ENCODE results near the gene MYO19.
A peak's percentile ranks its signal among the peaks of the same experiment; 100 is the strongest.
"Not testable (repeated sequence)": the region's sequence is repeated elsewhere in the genome, so short reads cannot be mapped to it uniquely, and the experiment has no call there.

Gene MYO19

DNA sequence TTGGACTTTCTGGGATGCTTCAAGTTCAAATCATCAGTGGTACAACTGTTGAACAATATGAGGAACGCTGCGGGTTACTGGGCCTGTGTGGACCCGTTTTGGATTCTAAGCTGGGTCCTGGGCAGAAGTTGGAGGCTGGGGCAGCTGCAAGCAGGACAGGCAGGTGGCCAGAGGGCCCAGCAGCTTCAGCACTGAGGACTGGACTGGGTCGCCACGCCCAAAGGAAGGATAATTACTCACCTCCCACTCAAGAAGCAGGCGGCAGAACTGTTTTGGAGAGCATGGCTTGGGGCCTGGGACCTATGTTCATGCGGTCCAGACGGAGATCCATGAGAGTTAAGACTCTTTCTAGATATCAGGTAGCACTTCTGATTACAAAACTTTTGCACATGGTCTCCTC lies 49.6 kb downstream of the MYO19 start (continued):
- TF ChIP-seq, protein P1, sequence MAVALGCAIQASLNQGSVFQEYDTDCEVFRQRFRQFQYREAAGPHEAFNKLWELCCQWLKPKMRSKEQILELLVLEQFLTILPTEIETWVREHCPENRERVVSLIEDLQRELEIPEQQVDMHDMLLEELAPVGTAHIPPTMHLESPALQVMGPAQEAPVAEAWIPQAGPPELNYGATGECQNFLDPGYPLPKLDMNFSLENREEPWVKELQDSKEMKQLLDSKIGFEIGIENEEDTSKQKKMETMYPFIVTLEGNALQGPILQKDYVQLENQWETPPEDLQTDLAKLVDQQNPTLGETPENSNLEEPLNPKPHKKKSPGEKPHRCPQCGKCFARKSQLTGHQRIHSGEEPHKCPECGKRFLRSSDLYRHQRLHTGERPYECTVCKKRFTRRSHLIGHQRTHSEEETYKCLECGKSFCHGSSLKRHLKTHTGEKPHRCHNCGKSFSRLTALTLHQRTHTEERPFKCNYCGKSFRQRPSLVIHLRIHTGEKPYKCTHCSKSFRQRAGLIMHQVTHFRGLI (tag by site-specific recombination; IDR thresholded peaks at IDR 0.05): no peak
- TF ChIP-seq, protein P2, sequence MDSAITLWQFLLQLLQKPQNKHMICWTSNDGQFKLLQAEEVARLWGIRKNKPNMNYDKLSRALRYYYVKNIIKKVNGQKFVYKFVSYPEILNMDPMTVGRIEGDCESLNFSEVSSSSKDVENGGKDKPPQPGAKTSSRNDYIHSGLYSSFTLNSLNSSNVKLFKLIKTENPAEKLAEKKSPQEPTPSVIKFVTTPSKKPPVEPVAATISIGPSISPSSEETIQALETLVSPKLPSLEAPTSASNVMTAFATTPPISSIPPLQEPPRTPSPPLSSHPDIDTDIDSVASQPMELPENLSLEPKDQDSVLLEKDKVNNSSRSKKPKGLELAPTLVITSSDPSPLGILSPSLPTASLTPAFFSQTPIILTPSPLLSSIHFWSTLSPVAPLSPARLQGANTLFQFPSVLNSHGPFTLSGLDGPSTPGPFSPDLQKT (IDR thresholded peaks at IDR 0.05; ENCODE audit: borderline replicate concordance, low read depth, low read length): no peak
- TF ChIP-seq ZNF707 (tag by site-specific recombination; IDR thresholded peaks at IDR 0.05): no peak

DNA sequence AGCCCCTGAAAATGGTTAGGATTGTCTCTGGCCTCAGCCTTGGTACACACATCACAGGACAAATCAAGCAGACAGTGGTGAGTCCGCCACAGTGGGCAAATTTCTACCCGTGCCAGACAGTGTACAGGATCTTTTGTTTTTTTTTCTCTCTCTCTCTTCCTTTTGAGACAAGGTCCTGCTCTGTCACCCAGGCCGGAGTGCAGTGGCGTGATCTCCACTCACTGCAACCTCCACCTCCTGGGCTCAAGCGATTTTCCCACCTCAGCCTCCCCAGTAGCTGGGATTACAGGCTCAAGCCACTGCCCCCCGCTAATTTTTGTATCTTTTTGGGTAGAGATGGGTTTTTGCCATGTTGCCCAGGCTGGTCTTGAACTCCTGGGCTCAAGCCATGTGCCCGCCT lies 50.6 kb downstream of the MYO19 start:
- H3K4me3 ChIP-seq (ENCODE audit: low read depth, low read length); H3K27ac ChIP-seq (ENCODE audit: extremely low read depth, low read depth, low read length); H3K9me3 ChIP-seq (ENCODE audit: control insufficient read depth, insufficient read depth, low read depth, low read length); POLR2A ChIA-PET; H3K4me1 ChIP-seq (ENCODE audit: control insufficient read depth, insufficient read depth, low read length): not testable (repeated sequence)
- CTCF ChIA-PET: interaction anchor here (0.6 to 3.9 kb wide), 16 partner anchors 14 to 607 kb away, joined by 3 to 29 read pairs (median 7); partner anchors contain the start of gene CCL16
- H3K36me3 ChIP-seq (ENCODE audit: control insufficient read depth in 2 of 2, insufficient read depth in 1 of 2, low read length in 2 of 2): peaks cover 5 to 10% of the 10 kb centered on the region in 2 experiments; a peak in 2 of 3 replicates

DNA sequence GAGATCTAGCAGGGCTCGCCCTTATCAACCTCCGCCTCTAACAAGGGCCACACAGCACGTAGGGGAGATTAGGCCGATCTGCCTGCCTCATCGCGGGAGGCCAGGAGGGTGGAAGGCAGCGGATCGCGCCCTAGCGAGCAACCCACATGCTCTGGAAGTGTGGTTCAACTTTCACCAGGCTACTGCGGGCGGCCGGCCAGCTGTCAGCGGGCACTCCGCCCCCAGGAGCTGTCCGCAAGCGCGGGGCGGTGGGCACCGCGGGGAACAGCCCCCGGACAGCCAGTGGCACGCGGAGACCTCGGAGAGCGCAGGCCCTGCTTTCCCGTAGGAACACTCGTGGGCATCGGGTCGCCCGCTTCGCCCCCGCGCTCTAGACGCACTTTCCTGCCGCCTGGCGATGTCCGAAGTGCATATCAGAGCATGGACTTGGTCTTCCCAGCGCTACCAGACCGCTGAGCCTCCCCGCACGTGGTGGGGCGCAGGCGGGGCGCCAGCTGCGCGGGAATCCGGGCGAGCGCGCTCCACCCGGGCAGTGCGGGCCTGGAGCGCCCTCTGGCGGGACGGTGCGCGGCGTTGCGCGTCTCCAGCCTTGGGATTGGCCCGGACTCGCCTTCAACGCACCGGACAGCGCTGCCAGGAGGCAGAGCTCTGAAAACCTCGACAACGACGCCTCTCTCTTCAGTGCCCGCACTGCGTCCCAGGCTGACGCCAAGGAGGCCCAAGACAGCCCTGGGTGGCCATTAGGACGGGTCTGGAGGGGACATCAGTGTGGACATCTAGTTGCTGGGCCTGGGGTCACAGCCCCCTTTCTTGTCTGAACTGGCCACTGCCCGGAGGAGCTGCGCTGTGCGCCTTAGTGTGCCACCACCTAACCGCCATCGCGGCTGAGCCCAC lies 51.8 kb downstream of the MYO19 start:
- ChIA-PET CTCF (interaction anchor here (0.5 to 3.9 kb wide), 51 partner anchors 8 to 835 kb away, joined by 3 to 29 read pairs (median 4); partner anchors contain the start of gene CCL16), POLR2A (interaction anchor here (0.5 kb wide), 1 partner anchor 504 kb away, joined by 3 read pairs; no protein-coding TSS in a partner anchor)
- no peak overlapping the region for H3K27ac ChIP-seq (ENCODE audit: extremely low read depth, low read depth, low read length)
- no peaks in the 10 kb centered on the region for H3K4me1 ChIP-seq (ENCODE audit: control insufficient read depth, insufficient read depth, low read length)
- peaks cover 0 to 1% of the 10 kb centered on the region in 2 experiments; a peak in 1 of 3 replicates for H3K36me3 ChIP-seq (ENCODE audit: control insufficient read depth in 2 of 2, insufficient read depth in 1 of 2, low read length in 2 of 2)
- no peaks in the 10 kb centered on the region for H3K9me3 ChIP-seq (ENCODE audit: control insufficient read depth, insufficient read depth, low read depth, low read length)
- no peak overlapping the region; the same call in 1 of the 2 replicates for H3K4me3 ChIP-seq (ENCODE audit: low read depth, low read length)
- no peak for TF ChIP-seq ZNF302 (tag by site-specific recombination; IDR thresholded peaks at IDR 0.05; ENCODE audit: low read depth)
- TF ChIP-seq, protein P3, sequence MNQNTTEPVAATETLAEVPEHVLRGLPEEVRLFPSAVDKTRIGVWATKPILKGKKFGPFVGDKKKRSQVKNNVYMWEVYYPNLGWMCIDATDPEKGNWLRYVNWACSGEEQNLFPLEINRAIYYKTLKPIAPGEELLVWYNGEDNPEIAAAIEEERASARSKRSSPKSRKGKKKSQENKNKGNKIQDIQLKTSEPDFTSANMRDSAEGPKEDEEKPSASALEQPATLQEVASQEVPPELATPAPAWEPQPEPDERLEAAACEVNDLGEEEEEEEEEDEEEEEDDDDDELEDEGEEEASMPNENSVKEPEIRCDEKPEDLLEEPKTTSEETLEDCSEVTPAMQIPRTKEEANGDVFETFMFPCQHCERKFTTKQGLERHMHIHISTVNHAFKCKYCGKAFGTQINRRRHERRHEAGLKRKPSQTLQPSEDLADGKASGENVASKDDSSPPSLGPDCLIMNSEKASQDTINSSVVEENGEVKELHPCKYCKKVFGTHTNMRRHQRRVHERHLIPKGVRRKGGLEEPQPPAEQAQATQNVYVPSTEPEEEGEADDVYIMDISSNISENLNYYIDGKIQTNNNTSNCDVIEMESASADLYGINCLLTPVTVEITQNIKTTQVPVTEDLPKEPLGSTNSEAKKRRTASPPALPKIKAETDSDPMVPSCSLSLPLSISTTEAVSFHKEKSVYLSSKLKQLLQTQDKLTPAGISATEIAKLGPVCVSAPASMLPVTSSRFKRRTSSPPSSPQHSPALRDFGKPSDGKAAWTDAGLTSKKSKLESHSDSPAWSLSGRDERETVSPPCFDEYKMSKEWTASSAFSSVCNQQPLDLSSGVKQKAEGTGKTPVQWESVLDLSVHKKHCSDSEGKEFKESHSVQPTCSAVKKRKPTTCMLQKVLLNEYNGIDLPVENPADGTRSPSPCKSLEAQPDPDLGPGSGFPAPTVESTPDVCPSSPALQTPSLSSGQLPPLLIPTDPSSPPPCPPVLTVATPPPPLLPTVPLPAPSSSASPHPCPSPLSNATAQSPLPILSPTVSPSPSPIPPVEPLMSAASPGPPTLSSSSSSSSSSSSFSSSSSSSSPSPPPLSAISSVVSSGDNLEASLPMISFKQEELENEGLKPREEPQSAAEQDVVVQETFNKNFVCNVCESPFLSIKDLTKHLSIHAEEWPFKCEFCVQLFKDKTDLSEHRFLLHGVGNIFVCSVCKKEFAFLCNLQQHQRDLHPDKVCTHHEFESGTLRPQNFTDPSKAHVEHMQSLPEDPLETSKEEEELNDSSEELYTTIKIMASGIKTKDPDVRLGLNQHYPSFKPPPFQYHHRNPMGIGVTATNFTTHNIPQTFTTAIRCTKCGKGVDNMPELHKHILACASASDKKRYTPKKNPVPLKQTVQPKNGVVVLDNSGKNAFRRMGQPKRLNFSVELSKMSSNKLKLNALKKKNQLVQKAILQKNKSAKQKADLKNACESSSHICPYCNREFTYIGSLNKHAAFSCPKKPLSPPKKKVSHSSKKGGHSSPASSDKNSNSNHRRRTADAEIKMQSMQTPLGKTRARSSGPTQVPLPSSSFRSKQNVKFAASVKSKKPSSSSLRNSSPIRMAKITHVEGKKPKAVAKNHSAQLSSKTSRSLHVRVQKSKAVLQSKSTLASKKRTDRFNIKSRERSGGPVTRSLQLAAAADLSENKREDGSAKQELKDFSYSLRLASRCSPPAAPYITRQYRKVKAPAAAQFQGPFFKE (tag by site-specific recombination; IDR thresholded peaks at IDR 0.05; ENCODE audit: borderline replicate concordance): no peak
- no peak for TF ChIP-seq ZNF571 (tag by site-specific recombination; IDR thresholded peaks at IDR 0.05)
- TF ChIP-seq ZNF830 (tag by site-specific recombination; IDR thresholded peaks at IDR 0.05; ENCODE audit: low read depth): no peak
- TF ChIP-seq, protein P4, sequence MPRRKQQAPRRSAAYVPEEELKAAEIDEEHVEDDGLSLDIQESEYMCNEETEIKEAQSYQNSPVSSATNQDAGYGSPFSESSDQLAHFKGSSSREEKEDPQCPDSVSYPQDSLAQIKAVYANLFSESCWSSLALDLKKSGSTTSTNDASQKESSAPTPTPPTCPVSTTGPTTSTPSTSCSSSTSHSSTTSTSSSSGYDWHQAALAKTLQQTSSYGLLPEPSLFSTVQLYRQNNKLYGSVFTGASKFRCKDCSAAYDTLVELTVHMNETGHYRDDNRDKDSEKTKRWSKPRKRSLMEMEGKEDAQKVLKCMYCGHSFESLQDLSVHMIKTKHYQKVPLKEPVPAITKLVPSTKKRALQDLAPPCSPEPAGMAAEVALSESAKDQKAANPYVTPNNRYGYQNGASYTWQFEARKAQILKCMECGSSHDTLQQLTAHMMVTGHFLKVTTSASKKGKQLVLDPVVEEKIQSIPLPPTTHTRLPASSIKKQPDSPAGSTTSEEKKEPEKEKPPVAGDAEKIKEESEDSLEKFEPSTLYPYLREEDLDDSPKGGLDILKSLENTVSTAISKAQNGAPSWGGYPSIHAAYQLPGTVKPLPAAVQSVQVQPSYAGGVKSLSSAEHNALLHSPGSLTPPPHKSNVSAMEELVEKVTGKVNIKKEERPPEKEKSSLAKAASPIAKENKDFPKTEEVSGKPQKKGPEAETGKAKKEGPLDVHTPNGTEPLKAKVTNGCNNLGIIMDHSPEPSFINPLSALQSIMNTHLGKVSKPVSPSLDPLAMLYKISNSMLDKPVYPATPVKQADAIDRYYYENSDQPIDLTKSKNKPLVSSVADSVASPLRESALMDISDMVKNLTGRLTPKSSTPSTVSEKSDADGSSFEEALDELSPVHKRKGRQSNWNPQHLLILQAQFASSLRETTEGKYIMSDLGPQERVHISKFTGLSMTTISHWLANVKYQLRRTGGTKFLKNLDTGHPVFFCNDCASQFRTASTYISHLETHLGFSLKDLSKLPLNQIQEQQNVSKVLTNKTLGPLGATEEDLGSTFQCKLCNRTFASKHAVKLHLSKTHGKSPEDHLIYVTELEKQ (tag by site-specific recombination; IDR thresholded peaks at IDR 0.05; ENCODE audit: borderline replicate concordance): no peak; the same call in 1 of the 2 replicates
- 0 out of 2 replicates have a peak, but pooled peaks have one; percentile 24 for TF ChIP-seq ZNF785 (tag by site-specific recombination; IDR thresholded peaks at IDR 0.05)
- TF ChIP-seq, protein P5, sequence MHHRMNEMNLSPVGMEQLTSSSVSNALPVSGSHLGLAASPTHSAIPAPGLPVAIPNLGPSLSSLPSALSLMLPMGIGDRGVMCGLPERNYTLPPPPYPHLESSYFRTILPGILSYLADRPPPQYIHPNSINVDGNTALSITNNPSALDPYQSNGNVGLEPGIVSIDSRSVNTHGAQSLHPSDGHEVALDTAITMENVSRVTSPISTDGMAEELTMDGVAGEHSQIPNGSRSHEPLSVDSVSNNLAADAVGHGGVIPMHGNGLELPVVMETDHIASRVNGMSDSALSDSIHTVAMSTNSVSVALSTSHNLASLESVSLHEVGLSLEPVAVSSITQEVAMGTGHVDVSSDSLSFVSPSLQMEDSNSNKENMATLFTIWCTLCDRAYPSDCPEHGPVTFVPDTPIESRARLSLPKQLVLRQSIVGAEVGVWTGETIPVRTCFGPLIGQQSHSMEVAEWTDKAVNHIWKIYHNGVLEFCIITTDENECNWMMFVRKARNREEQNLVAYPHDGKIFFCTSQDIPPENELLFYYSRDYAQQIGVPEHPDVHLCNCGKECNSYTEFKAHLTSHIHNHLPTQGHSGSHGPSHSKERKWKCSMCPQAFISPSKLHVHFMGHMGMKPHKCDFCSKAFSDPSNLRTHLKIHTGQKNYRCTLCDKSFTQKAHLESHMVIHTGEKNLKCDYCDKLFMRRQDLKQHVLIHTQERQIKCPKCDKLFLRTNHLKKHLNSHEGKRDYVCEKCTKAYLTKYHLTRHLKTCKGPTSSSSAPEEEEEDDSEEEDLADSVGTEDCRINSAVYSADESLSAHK (tag by site-specific recombination; IDR thresholded peaks at IDR 0.05): no peak
- TF ChIP-seq ZNF664 (tag by site-specific recombination; IDR thresholded peaks at IDR 0.05): no peak
- TF ChIP-seq ZFHX2 (tag by site-specific recombination; conservative IDR thresholded peaks at IDR 0.05): peak; percentile 69
- no peak for TF ChIP-seq ZBTB1 (tag by site-specific recombination; IDR thresholded peaks at IDR 0.05)

Measured in HEK293 (cell line).